ENCODE results near the gene NEK11. TPM values are rescaled to one million over a fixed set of nuclear protein-coding genes. Genes with fewer than 3 reads are reported as not detected.

NEK11 gene
- total RNA-seq, 4 donors from 2014 or later = 4.1 to 8.2 (median 5.2) TPM

DNA sequence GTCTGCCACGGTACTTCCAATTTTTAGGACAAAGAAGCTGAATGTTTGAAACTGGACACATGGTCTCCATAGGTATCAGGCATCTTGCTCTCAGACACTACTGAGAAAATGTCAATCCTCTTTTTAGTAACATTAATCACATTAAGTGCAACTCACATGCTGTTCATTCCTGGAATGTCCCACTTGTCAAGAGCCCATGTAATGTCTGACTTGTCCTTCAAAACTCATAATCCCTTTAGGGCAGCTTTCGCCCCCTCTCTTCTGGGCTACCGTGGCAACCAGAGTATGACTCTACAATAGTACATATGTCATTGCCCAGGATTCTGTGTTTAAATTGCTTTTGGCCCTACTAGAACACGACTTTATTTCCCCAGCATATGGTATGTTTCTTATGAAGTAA is 367.2 kb downstream of the NEK11 start:
- DNase-seq (ENCODE audit: low spot score) = no peak
- TF ChIP-seq, protein P1, sequence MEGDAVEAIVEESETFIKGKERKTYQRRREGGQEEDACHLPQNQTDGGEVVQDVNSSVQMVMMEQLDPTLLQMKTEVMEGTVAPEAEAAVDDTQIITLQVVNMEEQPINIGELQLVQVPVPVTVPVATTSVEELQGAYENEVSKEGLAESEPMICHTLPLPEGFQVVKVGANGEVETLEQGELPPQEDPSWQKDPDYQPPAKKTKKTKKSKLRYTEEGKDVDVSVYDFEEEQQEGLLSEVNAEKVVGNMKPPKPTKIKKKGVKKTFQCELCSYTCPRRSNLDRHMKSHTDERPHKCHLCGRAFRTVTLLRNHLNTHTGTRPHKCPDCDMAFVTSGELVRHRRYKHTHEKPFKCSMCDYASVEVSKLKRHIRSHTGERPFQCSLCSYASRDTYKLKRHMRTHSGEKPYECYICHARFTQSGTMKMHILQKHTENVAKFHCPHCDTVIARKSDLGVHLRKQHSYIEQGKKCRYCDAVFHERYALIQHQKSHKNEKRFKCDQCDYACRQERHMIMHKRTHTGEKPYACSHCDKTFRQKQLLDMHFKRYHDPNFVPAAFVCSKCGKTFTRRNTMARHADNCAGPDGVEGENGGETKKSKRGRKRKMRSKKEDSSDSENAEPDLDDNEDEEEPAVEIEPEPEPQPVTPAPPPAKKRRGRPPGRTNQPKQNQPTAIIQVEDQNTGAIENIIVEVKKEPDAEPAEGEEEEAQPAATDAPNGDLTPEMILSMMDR (IDR thresholded peaks at IDR 0.05) = no peak
- no peak for ATAC-seq (ENCODE audit: low FRiP score)

DNA sequence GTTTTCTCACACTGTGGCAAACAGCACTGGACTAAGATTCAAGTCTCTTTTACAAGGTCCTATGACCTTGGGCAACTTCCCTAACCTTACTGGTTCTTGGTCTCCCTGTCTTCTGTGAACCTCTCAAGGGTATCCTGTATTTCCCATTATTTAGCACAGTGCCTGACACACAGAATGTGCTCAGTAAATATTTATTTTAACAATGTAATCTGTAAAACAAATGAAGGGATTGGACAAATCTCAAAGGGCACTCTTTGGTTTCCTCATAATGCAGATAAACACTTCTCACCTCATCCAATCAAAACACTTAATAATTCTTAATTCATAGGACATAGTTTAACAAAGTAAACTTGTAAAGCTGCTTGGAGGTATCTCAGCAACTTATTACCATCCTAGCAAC is 367.7 kb downstream of the NEK11 start:
- TF ChIP-seq, protein P1 (IDR thresholded peaks at IDR 0.05) = no peak
- ATAC-seq (ENCODE audit: low FRiP score) (no peak), DNase-seq (ENCODE audit: low spot score) (no peak)

DNA sequence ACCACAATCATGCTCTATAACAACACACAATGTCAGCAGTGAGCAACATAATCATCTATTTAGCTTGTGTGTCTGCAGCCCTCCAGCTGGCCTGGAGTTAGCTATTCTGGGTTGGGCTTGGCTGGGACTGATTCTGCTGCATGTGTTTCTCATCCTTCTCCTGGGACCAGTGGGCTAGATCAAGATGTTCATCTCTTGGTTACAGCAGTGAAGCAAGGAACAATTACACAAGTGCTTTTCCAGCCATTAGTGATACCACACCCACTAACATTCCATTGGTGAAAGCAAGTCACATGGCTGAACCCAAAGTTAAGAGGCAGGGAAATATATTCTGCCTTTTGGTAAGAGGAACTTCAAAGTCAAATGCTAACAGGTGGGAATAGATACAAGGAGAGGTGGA is 369.5 kb downstream of the NEK11 start:
- TF ChIP-seq, protein P1 (IDR thresholded peaks at IDR 0.05) = no peak
- no peak for DNase-seq (ENCODE audit: low spot score)
- ATAC-seq (ENCODE audit: low FRiP score) = no peak

DNA sequence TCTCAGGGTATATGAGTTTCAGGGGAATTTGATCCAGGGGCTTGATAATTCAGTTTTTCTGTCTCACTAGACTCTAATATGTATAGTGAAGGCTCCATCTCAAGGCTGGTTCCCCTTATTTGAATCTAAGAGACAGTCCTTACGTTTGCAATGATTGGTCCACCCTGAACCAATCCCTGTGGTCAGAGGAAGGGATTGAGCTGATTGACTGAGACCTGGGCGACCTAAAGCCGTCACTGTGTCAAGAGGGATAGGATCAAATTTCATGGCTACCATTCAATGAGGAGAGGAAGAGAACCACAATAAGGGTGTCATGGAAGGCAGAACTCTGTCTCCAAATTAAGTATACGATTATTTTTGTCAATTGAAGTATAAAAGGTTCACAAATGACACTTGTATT is 371.2 kb downstream of the NEK11 start:
- ATAC-seq (ENCODE audit: low FRiP score) (no peak), DNase-seq (ENCODE audit: low spot score) (no peak)
- TF ChIP-seq, protein P1 (IDR thresholded peaks at IDR 0.05) = no peak

Small RNA genes within 50 kb of the gene (small RNA-seq; reads per million reads assigned to genes)
- gene RNU6-726P = not detected

Other genes with a start within 250 kb of the NEK11 start
- 10 to 100 TPM; 53.2 to 63.5 (median 61.6) TPM for gene ATP2C1, start 132.8 kb upstream of the NEK11 start, total RNA-seq
- gene ASTE1, start 52 bp upstream of the NEK11 start, total RNA-seq = 1 to 10 TPM; 3.7 to 7.6 (median 5.7) TPM

Measured in omental fat pad (tissue), 4 donors.